GM12878 (cell line): ENCODE measurements around the gene MPDZ. TPM values are rescaled to one million over a fixed set of nuclear protein-coding genes. Genes with fewer than 3 reads are reported as not detected.

ENCODE experiments used
- ATAC-seq: fragments of 200-7000 bp; cut with Tn5 transposase; 3 replicates; pipeline ENCODE4 v1.9.1; 2020; ENCODE audit warnings: mild to moderate bottlenecking, moderate library complexity
- BruUV-seq: library from RNA; stranded (reverse); fragments of 400-500 nt; replicated peaks from 2 replicates; lab custom pipeline; 2021; lab: Mats Ljungman, UMichigan
- CTCF ChIA-PET: fragments of 300-600 bp; sonication (Branson Sonifier 250); formaldehyde crosslinking; extraction: SDS; loops from one replicate; lab custom pipeline; 2021; ENCODE audit warnings: inconsistent platforms; lab: Yijun Ruan, JAX
- POLR2A ChIA-PET: fragments of 350-600 bp; formaldehyde crosslinking; extraction: SDS; loops from one replicate; lab custom pipeline; 2021; ENCODE audit warnings: inconsistent platforms; lab: Charles Lee
- RAD21 ChIA-PET: fragments of 300-600 bp; sonication (Branson Sonifier 250); formaldehyde crosslinking; loops from one replicate; lab custom pipeline; 2023; ENCODE audit warnings: antibody characterized with exemption; ENCODE audit not compliant: unreplicated experiment; lab: Charles Lee
- SMC1A ChIA-PET: fragments of 300-600 bp; sonication (Branson Sonifier 250); formaldehyde crosslinking; loops from one replicate; lab custom pipeline; 2023; ENCODE audit not compliant: unreplicated experiment, uncharacterized antibody; lab: Charles Lee
- DNase-seq: peaks from one replicate; pipeline ENCODE4 v3.0.0-alpha.2; 2011; ENCODE audit warnings: low read depth, low spot score
- FAIRE-seq: peaks from 3 replicates; lab custom pipeline; 2011; peaks lifted over from hg19 to GRCh38; lab: Jason Lieb, UNC
- H2AFZ ChIP-seq: 2 replicates; pipeline ENCODE4 v1.6.0; 2011; ENCODE audit warnings: low read depth, low read length, control low read depth; ENCODE audit not compliant: control insufficient read depth
- H3K27ac ChIP-seq: 2 replicates; pipeline ENCODE4 v1.5.1; 2011; ENCODE audit warnings: control low read depth; ENCODE audit not compliant: control insufficient read depth, insufficient read depth
- H3K27me3 ChIP-seq, 2 experiments: replicated peaks in 1 of 2; 2 replicates each; pipeline versions ENCODE4 v1.6.0 to v1.6.1; 2011; ENCODE audit warnings: low read length in 1 of 2; ENCODE audit not compliant: control insufficient read depth in 2 of 2, insufficient read depth in 2 of 2
- H3K36me3 ChIP-seq, 2 experiments: 2 replicates each; pipeline ENCODE4 v1.5.1; 2011; ENCODE audit warnings: low read length in 1 of 2; ENCODE audit not compliant: control insufficient read depth in 2 of 2, insufficient read depth in 2 of 2
- H3K4me1 ChIP-seq: 2 replicates; pipeline ENCODE4 v1.6.1; 2011; ENCODE audit warnings: mild to moderate bottlenecking, low read length, moderate library complexity, mixed read lengths; ENCODE audit not compliant: control insufficient read depth, insufficient read depth
- H3K4me2 ChIP-seq: 2 replicates; pipeline ENCODE4 v1.6.0; 2011; ENCODE audit warnings: control low read depth; ENCODE audit not compliant: control insufficient read depth, insufficient read depth
- H3K4me3 ChIP-seq: fragments of 200-600 bp; sonication (generic); 2 replicates; pipeline ENCODE4 v1.5.1; 2016
- H3K79me2 ChIP-seq: 2 replicates; pipeline ENCODE4 v1.6.0; 2011; ENCODE audit warnings: low read length; ENCODE audit not compliant: control insufficient read depth, insufficient read depth
- H3K9ac ChIP-seq: 2 replicates; pipeline ENCODE4 v1.8.0; 2011; ENCODE audit warnings: low read length, control low read depth, mixed read lengths; ENCODE audit not compliant: control insufficient read depth, insufficient read depth
- H3K9me3 ChIP-seq: replicated peaks from 3 replicates; pipeline ENCODE4 v1.5.1; 2011; ENCODE audit warnings: mild to moderate bottlenecking, low read length; ENCODE audit not compliant: control insufficient read depth, insufficient read depth
- H4K20me1 ChIP-seq: 2 replicates; pipeline ENCODE4 v1.6.0; 2011; ENCODE audit not compliant: control insufficient read depth, insufficient read depth
- CEBPB ChIP-seq, 2 experiments: fragments of 150-350 bp in 1 of 2; IDR thresholded peaks; 2 replicates each; pipeline ENCODE4 v1.6.1; 2012 to 2014; ENCODE audit warnings: low read depth in 2 of 2, low read length in 2 of 2, borderline replicate concordance in 1 of 2, inconsistent platforms in 1 of 2
- FOXM1 ChIP-seq: IDR thresholded peaks from 2 replicates; pipeline ENCODE4 v1.6.1; 2012; ENCODE audit warnings: low read depth, mild to moderate bottlenecking, inconsistent platforms, low read length, moderate library complexity
- KDM1A ChIP-seq: fragments of 200-600 bp; sonication (generic); IDR thresholded peaks from 2 replicates; pipeline ENCODE4 v1.6.1; 2016; ENCODE audit warnings: borderline replicate concordance
- NFXL1 ChIP-seq: fragments of 450-650 bp; IDR thresholded peaks from 2 replicates; pipeline ENCODE4 v1.6.1; 2017; ENCODE audit warnings: antibody characterized with exemption, mild to moderate bottlenecking, borderline replicate concordance
- SMARCA5 ChIP-seq: fragments of 450-650 bp; IDR thresholded peaks from 2 replicates; pipeline ENCODE4 v1.6.1; 2017; ENCODE audit warnings: mild to moderate bottlenecking
- SMC3 ChIP-seq: IDR thresholded peaks from 2 replicates; pipeline ENCODE4 v1.6.1; 2011; ENCODE audit warnings: low read length, improper control_type of control experiment, borderline replicate concordance
- SRF ChIP-seq, 2 experiments: IDR thresholded peaks; 2 replicates each; pipeline ENCODE4 v1.6.1; 2011; ENCODE audit warnings: low read depth in 2 of 2, low read length in 2 of 2, mild to moderate bottlenecking in 1 of 2, moderate library complexity in 1 of 2
- TARDBP ChIP-seq: IDR thresholded peaks from 2 replicates; pipeline ENCODE4 v1.6.1; 2016; ENCODE audit warnings: borderline replicate concordance
- ZSCAN29 ChIP-seq: fragments of 450-650 bp; IDR thresholded peaks from 2 replicates; pipeline ENCODE4 v1.6.1; 2017; ENCODE audit warnings: mild to moderate bottlenecking, moderate library complexity
- WGBS: methylation state at CpG from one replicate; pipeline ENCODE4 v1.1.6; 2016; ENCODE audit warnings: low lambda C conversion rate; ENCODE audit not compliant: insufficient replicate concordance, insufficient coverage; ENCODE audit errors: missing lambda C conversion rate; 5-methylcytosine and 5-hydroxymethylcytosine counted together
- in situ Hi-C: fragments of 300-500 bp; cut with MboI; formaldehyde crosslinking; loops from 9 replicates; pipeline ENCODE4 v1.14.3; 2018; ENCODE audit warnings: mixed read lengths
- intact Hi-C: fragments of 100-400 bp; cut with micrococcal nuclease; formaldehyde crosslinking; loops from one replicate; pipeline ENCODE4 v1.14.2; 2022; ENCODE audit not compliant: unreplicated experiment
- polyA plus RNA-seq, 11 experiments: library from polyadenylated mRNA; depleted of rRNA in 4 of 11; unstranded in 6 of 11; stranded (reverse) in 5 of 11; fragments of >200 nt; fragmentation: Nextera tagmentation in 4 of 11; fragmentation: Illumina TruSeq in 1 of 11; extraction: Ambion mirVana in 4 of 11; extraction: Trizol in 1 of 11; gene quantifications; 1 replicate in 1 of 11; 2 replicates in 10 of 11; pipeline versions ENCODE4 v1.2.1 to v1.2.3, GENCODE V29; 2011 to 2016; ENCODE audit warnings: inconsistent platforms in 2 of 11, missing spikeins in 2 of 11, low read depth in 1 of 11
- total RNA-seq, 4 experiments: library from RNA; depleted of rRNA in 3 of 4; stranded (reverse); fragments of >200 nt in 3 of 4; fragmentation: Illumina TruSeq in 1 of 4; extraction: Trizol in 1 of 4; gene quantifications; 2 replicates each; pipeline versions ENCODE4 v1.2.1 to v1.2.3, GENCODE V29; 2013 to 2021
- TF ChIP-seq, protein P1 (sequence below): fragments of 450-650 bp; IDR thresholded peaks from 2 replicates; pipeline ENCODE4 v1.6.1; 2017; ENCODE audit warnings: mild to moderate bottlenecking, moderate library complexity
- TF ChIP-seq, protein P2 (sequence below): fragments of 450-650 bp; IDR thresholded peaks from 2 replicates; pipeline ENCODE4 v1.6.1; 2017; ENCODE audit warnings: mild to moderate bottlenecking

Gene MPDZ
- total and polyA plus RNA-seq, 10 of the 15 experiments (the other 5 are each of a cell fraction or from before 2014, with no cell fraction given), result 0.36 TPM; not detected in 9

DNA sequence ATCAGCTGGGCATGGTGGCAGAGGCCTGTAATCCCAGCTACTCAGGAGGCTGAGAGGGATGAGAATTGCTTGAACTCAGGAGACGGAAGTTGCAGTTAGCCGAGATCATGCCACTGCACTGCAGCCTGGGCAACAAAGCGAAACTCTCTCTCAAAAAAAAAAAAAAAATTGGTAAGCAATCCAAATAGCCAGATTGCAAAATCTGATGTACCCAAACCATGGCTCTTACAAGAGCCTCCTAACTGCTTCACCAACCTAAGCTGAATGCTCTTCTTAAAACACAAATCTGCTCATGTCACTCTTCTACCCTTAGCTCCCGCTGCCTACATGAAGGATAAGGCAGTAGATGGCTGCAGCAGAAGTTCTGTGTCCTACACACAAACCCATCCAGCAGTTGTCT, 105.9 kb downstream of the MPDZ start (continued):
- TF ChIP-seq, protein P1, sequence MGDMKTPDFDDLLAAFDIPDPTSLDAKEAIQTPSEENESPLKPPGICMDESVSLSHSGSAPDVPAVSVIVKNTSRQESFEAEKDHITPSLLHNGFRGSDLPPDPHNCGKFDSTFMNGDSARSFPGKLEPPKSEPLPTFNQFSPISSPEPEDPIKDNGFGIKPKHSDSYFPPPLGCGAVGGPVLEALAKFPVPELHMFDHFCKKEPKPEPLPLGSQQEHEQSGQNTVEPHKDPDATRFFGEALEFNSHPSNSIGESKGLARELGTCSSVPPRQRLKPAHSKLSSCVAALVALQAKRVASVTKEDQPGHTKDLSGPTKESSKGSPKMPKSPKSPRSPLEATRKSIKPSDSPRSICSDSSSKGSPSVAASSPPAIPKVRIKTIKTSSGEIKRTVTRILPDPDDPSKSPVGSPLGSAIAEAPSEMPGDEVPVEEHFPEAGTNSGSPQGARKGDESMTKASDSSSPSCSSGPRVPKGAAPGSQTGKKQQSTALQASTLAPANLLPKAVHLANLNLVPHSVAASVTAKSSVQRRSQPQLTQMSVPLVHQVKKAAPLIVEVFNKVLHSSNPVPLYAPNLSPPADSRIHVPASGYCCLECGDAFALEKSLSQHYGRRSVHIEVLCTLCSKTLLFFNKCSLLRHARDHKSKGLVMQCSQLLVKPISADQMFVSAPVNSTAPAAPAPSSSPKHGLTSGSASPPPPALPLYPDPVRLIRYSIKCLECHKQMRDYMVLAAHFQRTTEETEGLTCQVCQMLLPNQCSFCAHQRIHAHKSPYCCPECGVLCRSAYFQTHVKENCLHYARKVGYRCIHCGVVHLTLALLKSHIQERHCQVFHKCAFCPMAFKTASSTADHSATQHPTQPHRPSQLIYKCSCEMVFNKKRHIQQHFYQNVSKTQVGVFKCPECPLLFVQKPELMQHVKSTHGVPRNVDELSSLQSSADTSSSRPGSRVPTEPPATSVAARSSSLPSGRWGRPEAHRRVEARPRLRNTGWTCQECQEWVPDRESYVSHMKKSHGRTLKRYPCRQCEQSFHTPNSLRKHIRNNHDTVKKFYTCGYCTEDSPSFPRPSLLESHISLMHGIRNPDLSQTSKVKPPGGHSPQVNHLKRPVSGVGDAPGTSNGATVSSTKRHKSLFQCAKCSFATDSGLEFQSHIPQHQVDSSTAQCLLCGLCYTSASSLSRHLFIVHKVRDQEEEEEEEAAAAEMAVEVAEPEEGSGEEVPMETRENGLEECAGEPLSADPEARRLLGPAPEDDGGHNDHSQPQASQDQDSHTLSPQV, result no peak
- TF ChIP-seq SMC3 (no peak), CEBPB (IDR thresholded peaks at IDR 0.05; ENCODE audit: borderline replicate concordance in 1 of 2, low read depth in 2 of 2, low read length in 2 of 2) (no peak), FOXM1 (no peak)
- TF ChIP-seq, protein P2, sequence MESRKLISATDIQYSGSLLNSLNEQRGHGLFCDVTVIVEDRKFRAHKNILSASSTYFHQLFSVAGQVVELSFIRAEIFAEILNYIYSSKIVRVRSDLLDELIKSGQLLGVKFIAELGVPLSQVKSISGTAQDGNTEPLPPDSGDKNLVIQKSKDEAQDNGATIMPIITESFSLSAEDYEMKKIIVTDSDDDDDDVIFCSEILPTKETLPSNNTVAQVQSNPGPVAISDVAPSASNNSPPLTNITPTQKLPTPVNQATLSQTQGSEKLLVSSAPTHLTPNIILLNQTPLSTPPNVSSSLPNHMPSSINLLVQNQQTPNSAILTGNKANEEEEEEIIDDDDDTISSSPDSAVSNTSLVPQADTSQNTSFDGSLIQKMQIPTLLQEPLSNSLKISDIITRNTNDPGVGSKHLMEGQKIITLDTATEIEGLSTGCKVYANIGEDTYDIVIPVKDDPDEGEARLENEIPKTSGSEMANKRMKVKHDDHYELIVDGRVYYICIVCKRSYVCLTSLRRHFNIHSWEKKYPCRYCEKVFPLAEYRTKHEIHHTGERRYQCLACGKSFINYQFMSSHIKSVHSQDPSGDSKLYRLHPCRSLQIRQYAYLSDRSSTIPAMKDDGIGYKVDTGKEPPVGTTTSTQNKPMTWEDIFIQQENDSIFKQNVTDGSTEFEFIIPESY, result no peak

DNA sequence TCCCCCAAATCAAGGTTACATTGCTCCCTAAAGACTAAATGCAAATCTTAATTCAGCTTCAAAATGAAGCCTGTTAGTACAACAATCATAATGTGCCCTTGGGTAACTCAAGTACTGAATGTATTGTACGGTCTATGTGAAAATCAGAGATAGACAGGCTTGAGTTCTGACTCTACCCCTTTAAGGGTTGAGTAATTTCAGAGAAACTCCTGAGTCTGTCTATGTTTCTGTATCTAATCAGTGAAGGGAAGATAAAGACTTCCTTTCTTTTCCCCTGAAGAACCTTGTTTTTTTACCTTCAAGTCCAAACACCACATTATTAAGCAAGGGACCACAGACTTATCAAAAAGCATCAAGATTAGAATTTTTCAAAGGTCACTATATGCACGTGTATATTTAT, 108.2 kb downstream of the MPDZ start:
- H3K4me3 ChIP-seq, result no peak overlapping the region
- BruUV-seq, result no TSS peak
- ChIA-PET RAD21 (no interaction called here), SMC1A (interaction anchor here (1.8 kb wide), 1 partner anchor 12 kb away, joined by 7 read pairs; no protein-coding TSS in a partner anchor), CTCF (no interaction called here), POLR2A (no interaction called here)
- no peak overlapping the region for H3K4me2 ChIP-seq
- H3K79me2 ChIP-seq, result no peaks in the 10 kb centered on the region
- no peak overlapping the region for H3K27ac ChIP-seq
- no peak overlapping the region for H2AFZ ChIP-seq
- intact Hi-C loops (no loop called here), in situ Hi-C loops (no loop called here)
- no peaks in the 10 kb centered on the region for H3K36me3 ChIP-seq
- no peak for DNase-seq
- no peak overlapping the region for H3K9ac ChIP-seq
- TF ChIP-seq ZSCAN29, result no peak
- TF ChIP-seq TARDBP, result no peak
- TF ChIP-seq NFXL1, result no peak
- no peak for TF ChIP-seq SMARCA5
- TF ChIP-seq KDM1A, result no peak
- TF ChIP-seq SRF (IDR thresholded peaks at IDR 0.05; ENCODE audit: low read depth in 2 of 2, low read length in 2 of 2), result no peak
- no peaks in the 10 kb centered on the region for H3K9me3 ChIP-seq
- no peak for FAIRE-seq
- H3K4me1 ChIP-seq, result no peaks in the 10 kb centered on the region
- no peaks in the 10 kb centered on the region for H3K27me3 ChIP-seq
- 3% methylated on average over 2 of the region's 2 CpGs for WGBS
- H4K20me1 ChIP-seq, result no peaks in the 10 kb centered on the region
- ATAC-seq, result no peak
